Kidney epithelial cell (primary cell): ENCODE results near the gene MYB. TPM values are rescaled to one million over a fixed set of nuclear protein-coding genes. Genes with fewer than 3 reads are reported as not detected.

ENCODE experiments used
- DNase-seq: peaks from one replicate; pipeline ENCODE4 v3.0.0-alpha.2; 2010; ENCODE audit warnings: low read depth
- H3K27me3 ChIP-seq: 2 replicates; pipeline ENCODE4 v1.6.0; 2011; ENCODE audit warnings: low read length; ENCODE audit not compliant: control insufficient read depth, insufficient read depth
- H3K36me3 ChIP-seq: 2 replicates; pipeline ENCODE4 v1.5.1; 2011; ENCODE audit warnings: low read length; ENCODE audit not compliant: control insufficient read depth, insufficient read depth
- H3K4me3 ChIP-seq: 2 replicates; pipeline ENCODE4 v1.5.1; 2011; ENCODE audit warnings: low read depth, mild to moderate bottlenecking, control low read depth, low read length
- CTCF ChIP-seq: IDR thresholded peaks from 2 replicates; pipeline ENCODE4 v1.5.1; 2011; ENCODE audit warnings: mild to moderate bottlenecking, moderate library complexity, low read length, control low read depth, inconsistent platforms; ENCODE audit not compliant: insufficient read depth, poor library complexity, severe bottlenecking
- total RNA-seq: library from RNA; depleted of rRNA; stranded (reverse); fragments of >200 nt; gene quantifications from 2 replicates; pipeline ENCODE4 v1.2.3, GENCODE V29; 2015

MYB gene
- total RNA-seq, 1 donor from 2014 or later, result 1.7 TPM

- no peak for TF ChIP-seq CTCF
- H3K4me3 ChIP-seq, result no peak overlapping the region
Measured at GRCh38 chr6:135195041-135195440, 13.9 kb downstream of the MYB start.

GRCh38 chr6:135195522-135195921, 14.4 kb downstream of the MYB start:
- no peaks in the 10 kb centered on the region for H3K36me3 ChIP-seq
- no peak for TF ChIP-seq CTCF
- H3K27me3 ChIP-seq, result no peaks in the 10 kb centered on the region
- H3K4me3 ChIP-seq, result no peak overlapping the region
- no peak for DNase-seq

More at GRCh38 chr6:135195041-135195440, 13.9 kb downstream of the MYB start:
- Histone ChIP-seq H3K36me3 (no peaks in the 10 kb centered on the region), H3K27me3 (no peaks in the 10 kb centered on the region)
- no peak for DNase-seq

- Histone ChIP-seq H3K4me3 (no peak overlapping the region), H3K27me3 (no peaks in the 10 kb centered on the region), H3K36me3 (no peaks in the 10 kb centered on the region)
- DNase-seq, result no peak
- no peak for TF ChIP-seq CTCF
Measured at GRCh38 chr6:135196739-135197510, 15.8 kb downstream of the MYB start.

- no peaks in the 10 kb centered on the region for H3K36me3 ChIP-seq
- TF ChIP-seq CTCF, result no peak
- no peaks in the 10 kb centered on the region for H3K27me3 ChIP-seq
- no peak for DNase-seq
- no peak overlapping the region for H3K4me3 ChIP-seq
Measured at GRCh38 chr6:135202836-135203235, 21.7 kb downstream of the MYB start.

GRCh38 chr6:135204951-135205350, 23.8 kb downstream of the MYB start:
- Histone ChIP-seq H3K36me3 (no peaks in the 10 kb centered on the region), H3K4me3 (no peak overlapping the region), H3K27me3 (no peaks in the 10 kb centered on the region)
- no peak for DNase-seq
- TF ChIP-seq CTCF, result no peak

- no peak for TF ChIP-seq CTCF
- Histone ChIP-seq H3K27me3 (no peaks in the 10 kb centered on the region), H3K4me3 (no peak overlapping the region), H3K36me3 (no peaks in the 10 kb centered on the region)
- no peak for DNase-seq
Measured at GRCh38 chr6:135209803-135210202, 28.7 kb downstream of the MYB start.
